Measurements from ENCODE around the gene RAB1A.
A peak's percentile ranks its signal among the peaks of the same experiment; 100 is the strongest.

Gene RAB1A

DNA sequence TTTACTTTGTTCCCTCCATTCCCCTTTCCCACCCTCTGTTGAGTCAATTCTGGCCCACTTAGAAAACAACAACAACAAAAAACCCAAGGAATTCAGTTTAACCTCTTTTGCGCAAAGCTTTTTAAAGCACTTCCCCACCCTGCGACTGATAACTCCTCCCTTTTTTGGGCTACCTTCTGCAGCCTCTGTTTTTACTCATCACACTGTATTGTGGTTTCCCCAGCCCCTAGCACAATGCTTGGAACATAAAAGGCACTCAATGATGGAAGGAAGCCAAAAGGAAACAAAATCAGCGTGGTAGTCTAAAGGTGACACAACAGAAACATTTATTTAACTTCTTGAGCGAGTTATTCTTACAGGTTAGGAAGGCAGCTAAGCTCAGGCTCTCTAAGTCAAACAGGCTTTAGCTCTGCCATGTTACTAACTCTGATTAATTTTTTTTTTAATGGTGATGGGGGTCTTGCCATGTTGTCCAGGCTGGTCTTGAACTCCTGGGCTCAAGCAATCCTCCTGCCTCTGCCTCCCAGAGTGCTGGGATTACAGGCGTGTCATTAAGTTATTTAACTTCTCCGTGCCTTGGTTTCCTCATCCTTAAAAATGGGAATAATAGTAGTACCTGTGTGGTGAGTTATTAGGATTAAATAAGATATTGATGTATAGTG, 72.4 kb downstream of the RAB1A start:
- peak; percentile 48 to 81 for DNase-seq

GRCh38 chr2:65057054-65057375, 72.9 kb downstream of the RAB1A start:
- no peak for DNase-seq

DNA sequence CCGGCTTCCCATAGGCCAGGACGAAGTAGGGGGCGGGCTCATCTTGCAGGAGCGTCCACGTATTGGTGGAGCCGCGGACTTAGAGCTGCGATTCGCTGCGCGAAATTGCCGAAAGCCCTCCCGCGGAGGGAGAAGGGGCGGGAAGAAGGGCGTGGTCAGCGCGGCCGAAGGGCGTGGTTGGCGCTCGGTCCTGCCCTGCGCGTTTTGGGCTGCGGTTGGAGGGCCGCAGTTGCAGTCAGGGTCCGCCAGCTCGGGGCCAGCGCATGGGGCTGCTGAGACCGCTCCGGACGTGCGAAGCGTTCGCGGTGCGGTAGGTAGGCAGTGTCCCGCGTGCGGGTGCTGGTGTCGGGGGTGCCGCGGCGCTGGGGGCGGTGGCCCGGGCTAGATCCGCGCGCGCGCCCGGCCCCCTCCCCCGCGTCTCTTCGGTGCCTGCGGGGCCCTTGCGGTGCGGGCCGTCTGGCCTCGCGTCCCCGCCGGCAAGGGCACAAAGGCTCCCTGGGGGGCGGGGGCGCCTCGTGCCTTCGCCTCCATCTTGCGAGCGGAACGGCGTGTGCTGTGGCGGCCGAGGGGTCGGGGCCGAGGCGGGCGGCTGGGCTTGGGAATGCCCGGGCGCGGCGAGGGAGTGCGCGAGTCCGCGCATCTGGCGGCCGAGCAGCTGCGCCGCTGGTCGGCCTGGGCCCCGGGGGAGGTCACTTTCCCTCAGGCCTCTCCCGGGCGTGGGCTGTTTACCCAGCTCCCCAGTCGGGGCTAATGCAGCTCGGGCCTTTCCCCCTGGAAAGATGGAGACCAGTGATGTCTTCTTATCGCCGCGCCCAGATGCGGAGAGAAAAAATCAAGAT, 73.5 kb downstream of the RAB1A start, which contains the start of gene CEP68:
Gene CEP68 (plus strand): TSS at position 202 of the 839 bp plus-strand sequence. CDS start 13,029 bp downstream, outside the sequence.
- DNase-seq, result peak; percentile 95 to 97

GRCh38 chr2:65055422-65056214, 74.3 kb downstream of the RAB1A start:
- no peak for DNase-seq

GRCh38 chr2:65054749-65055421, 75.0 kb downstream of the RAB1A start:
- no peak for DNase-seq

DNA sequence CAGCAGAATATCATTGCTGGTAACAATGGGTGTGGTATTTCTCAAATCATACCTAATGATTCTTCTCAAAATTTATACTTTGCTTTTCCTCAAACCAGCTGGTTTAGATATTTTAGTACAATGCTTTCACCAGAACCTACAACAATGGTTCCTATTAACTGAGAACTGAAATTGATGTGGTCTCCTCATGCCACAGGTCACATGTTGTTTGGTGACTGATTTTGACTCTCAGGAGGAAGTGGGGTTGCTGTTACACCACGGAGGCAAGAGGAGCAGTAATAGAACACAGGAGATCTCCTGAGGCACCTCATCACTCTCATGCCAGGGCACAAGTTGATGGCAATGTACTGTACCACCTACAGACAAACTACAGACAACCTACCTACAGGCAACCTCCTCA, 76.7 kb downstream of the RAB1A start:
- peak; percentile 57 to 58 for DNase-seq

DNA sequence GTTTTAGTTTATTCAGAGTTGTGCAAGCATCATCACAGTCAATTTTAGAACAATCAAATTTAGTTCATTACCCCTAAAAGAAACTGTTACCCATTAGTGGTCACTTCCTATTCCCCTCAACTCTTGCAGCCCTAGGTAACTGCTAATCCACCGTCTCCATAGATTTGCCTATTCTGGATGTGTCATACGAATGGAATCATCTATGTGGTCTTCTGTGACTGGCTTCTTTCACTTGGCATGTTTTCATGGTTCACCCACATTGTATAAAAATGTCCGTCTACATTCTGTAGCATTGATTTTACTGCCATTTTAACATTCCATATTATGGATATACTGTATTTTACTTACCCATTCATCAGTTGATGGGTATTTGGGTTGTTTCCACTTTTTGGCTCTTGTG, 79.0 kb downstream of the RAB1A start:
- DNase-seq, result no peak

GRCh38 chr2:65049010-65049639, 80.8 kb downstream of the RAB1A start:
- DNase-seq, result no peak

DNA sequence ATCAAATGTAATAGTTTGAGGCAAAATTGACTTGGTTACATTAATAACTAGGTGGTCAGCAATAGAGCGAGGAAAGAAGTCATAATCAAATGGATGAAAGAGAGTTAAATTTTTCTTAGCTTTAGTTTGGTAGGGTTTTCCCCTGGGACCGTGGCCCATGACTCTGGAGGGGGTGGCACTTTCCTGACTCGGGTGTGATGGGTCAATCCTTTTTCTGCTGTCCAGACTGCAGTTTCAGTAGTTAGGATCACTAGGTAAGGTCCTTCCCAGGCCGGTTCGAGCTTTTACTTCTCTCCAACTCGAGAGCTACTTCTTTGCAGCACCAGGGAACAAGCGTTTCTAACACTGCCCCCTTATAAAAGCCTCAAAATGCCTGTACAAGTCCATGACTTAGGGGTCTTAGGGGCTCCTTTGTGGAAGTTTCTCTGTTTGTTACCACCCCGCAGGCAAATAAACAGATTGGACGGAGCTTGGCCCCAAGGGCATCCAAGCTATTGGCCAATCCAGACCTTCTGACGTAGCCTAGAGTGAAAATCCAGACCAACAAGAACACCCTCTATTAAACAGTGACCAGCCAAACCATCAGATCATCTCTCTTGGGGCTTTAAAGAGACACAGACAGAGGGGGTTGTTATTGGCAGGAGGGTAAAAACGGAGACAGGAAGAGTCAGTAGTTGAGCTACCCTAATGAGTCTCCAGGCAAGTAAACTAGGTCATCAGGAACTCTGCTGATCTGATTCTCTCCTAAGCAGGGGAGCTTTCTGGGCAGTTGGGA, 83.1 kb downstream of the RAB1A start:
- DNase-seq, result no peak

- no peak for DNase-seq
Measured at GRCh38 chr2:65045651-65046050, 84.3 kb downstream of the RAB1A start.

DNA sequence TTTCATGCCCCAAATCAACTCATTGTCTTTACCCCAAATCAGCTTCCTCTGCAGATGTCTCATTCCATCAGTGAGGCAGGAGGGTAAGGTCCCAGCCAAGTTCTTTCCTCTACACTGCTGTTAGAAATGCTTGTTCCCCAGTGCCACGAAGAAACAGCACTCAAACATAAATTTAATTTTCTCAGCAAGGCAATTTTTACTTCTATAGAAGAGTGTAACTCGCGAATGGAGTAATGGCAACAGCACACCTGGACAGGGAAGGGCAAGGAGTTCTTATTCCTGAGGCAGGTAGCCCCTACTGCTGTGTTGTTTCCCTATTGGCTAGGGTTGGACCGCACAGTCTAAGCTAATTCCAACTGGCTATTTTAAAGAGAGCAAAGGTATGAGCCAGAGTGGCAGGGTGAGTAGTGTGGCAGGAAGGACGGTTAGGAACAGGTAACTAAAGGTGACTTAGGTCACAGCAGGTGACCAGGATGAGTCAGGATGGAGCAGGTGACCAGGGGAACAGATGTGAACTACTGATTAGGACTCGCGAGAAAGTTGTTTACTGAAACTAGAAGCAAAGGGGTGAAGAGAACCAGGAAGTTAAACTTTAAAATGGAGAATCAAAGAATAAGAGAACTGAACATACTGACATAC, 85.7 kb downstream of the RAB1A start:
- DNase-seq, result no peak

DNA sequence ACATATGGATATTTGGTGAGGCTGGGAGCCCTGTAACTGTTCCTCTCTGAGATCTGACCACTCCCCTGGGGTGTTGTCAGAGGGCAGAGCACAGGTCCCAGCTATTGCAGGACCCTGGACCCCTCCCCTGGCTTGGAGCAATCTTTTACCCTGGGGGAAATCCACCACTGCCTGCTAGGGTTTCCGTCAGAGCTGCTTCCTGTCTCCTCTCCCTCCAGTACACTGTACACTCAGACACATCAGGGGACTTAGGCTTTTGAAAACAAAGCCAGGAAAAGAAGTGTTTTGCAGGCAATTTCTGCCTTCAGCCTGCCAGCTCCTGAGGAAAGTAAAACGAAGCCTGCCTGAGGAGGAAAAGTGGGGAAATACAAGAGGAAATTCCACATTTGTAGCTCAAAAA, 86.9 kb downstream of the RAB1A start:
- no peak for DNase-seq

DNA sequence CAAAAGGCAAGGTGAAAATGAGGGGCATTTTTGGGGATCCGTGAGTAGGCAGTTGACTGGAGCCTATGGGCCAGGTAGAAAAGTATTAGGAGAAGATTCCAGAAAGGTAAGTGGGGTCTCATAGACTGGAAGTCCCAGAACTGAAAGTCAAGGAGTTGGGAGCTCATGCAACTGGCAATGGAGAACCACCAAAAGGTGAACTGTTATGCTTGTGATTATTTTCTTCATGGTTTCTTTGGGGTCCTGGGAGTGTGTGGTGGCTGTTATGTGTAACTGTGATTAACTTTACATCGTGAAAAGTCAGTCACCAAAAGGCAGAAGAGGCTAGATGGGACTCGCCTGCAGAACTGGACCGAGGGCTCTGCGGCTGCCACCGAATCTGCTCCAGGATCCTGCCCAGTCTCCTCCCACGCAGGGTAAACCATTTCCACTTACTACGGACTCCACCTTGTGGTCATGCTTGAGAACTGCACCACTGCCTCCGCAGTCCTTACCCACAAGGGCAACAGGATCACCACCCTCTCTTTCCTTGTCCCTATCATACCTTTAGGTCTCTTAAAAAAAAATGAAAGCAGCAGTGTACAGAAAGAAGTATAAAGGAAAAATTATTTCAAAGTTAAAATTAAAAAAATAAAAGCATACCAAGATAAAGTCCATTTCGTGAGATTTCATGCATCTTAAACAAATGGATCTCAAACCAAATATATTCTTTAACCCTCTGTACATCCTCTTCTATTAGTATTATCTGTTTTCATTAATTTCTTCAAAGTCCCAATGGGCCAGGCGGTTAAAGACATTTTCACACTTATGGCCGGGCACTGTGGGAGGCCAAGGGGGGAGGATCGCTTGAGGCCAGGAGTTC, 89.3 kb downstream of the RAB1A start:
- peak; percentile 80 to 83 for DNase-seq

DNA sequence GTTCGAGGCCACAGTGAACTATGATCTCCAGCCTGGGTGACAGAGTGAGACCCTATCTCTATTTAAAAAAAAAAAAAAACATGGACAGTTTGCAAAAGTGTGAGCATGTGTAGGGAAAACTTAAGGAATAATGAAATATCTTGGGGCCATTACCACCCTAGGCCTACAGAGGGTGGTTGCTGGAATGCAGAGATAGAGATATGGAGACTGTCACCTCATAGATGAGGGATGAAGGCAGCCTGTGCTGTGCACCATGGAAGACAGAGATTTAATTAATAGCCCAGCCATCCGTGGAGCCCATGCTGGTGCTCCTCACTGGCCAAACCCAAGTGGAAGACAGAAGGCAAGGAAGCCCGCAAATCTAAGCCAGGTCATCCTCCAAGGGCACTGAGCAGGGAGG, 90.3 kb downstream of the RAB1A start:
- DNase-seq, result no peak

- DNase-seq, result no peak
Measured at GRCh38 chr2:65037178-65037577, 92.7 kb downstream of the RAB1A start.

Measured in CD4-positive, alpha-beta T cell treated with Interferon alpha-2 for 1 hour (primary cell).